GM21717 (cell line): ENCODE results near the gene SLC9A3.
"Not testable (repeated sequence)": the region's sequence is repeated elsewhere in the genome, so short reads cannot be mapped to it uniquely, and the experiment has no call there.

Source experiments
- ATAC-seq: cut with Tn5 transposase; IDR thresholded peaks from one replicate; pipeline ENCODE4 v1.9.1; 2021; ENCODE audit warnings: mild to moderate bottlenecking, moderate library complexity; ENCODE audit not compliant: unreplicated experiment

Gene SLC9A3

GRCh38 chr5:511476-511875 lies 12.8 kb downstream of the SLC9A3 start:
- ATAC-seq = no peak

- ATAC-seq = no peak
Observed at GRCh38 chr5:510521-510920, 13.7 kb downstream of the SLC9A3 start.

- no peak for ATAC-seq
Observed at GRCh38 chr5:509611-510185, 14.6 kb downstream of the SLC9A3 start.

- not testable (repeated sequence) for ATAC-seq
Observed at GRCh38 chr5:507986-508575, 16.2 kb downstream of the SLC9A3 start.

- no peak for ATAC-seq
Observed at GRCh38 chr5:505951-506525, 18.2 kb downstream of the SLC9A3 start.

- no peak for ATAC-seq
Observed at GRCh38 chr5:504326-505154, 19.7 kb downstream of the SLC9A3 start.

GRCh38 chr5:502325-503079 lies 21.7 kb downstream of the SLC9A3 start:
- ATAC-seq = no peak

- no peak for ATAC-seq
Observed at GRCh38 chr5:501831-502184, 22.4 kb downstream of the SLC9A3 start.

GRCh38 chr5:501105-501830 lies 23.0 kb downstream of the SLC9A3 start:
- no peak for ATAC-seq

- no peak for ATAC-seq
Observed at GRCh38 chr5:500491-500890, 23.8 kb downstream of the SLC9A3 start.

GRCh38 chr5:499233-500209 lies 24.7 kb downstream of the SLC9A3 start:
- ATAC-seq = no peak

GRCh38 chr5:497871-498509 lies 26.3 kb downstream of the SLC9A3 start:
- no peak for ATAC-seq

GRCh38 chr5:497090-497700 lies 27.1 kb downstream of the SLC9A3 start:
- no peak for ATAC-seq

- no peak for ATAC-seq
Observed at GRCh38 chr5:496028-496427, 28.2 kb downstream of the SLC9A3 start.

- ATAC-seq = no peak
Observed at GRCh38 chr5:494667-495255, 29.5 kb downstream of the SLC9A3 start.

- ATAC-seq = no peak
Observed at GRCh38 chr5:493758-494157, 30.5 kb downstream of the SLC9A3 start.

GRCh38 chr5:493119-493701 lies 31.0 kb downstream of the SLC9A3 start:
- no peak for ATAC-seq
